Vagina (tissue), 2 donors: ENCODE results near the gene TTLL5. TPM values are rescaled to one million over a fixed set of nuclear protein-coding genes. Genes with fewer than 3 reads are reported as not detected.

Experiments
- DNase-seq, 2 donors: peaks; one replicate each; pipeline ENCODE4 v3.0.0-alpha.2; 2017; ENCODE audit errors: extremely low spot score in 2 of 2
- H3K27ac ChIP-seq: fragments of 200-600 bp; sonication (generic); one replicate; pipeline ENCODE4 v1.5.1; 2019
- H3K27me3 ChIP-seq: fragments of 200-600 bp; sonication (generic); one replicate; pipeline ENCODE4 v1.5.1; 2019
- H3K36me3 ChIP-seq, 2 donors: fragments of 200-600 bp; sonication (generic); one replicate each; pipeline ENCODE4 v1.5.1; 2017 to 2019
- H3K4me1 ChIP-seq: fragments of 200-600 bp; sonication (generic); one replicate; pipeline ENCODE4 v1.5.1; 2019
- H3K4me3 ChIP-seq, 2 donors: fragments of 200-600 bp; sonication (generic); 1 replicate in 1 of 2; 2 replicates in 1 of 2; pipeline ENCODE4 v1.5.1; 2016 to 2019
- H3K9me3 ChIP-seq: fragments of 200-600 bp; sonication (generic); one replicate; pipeline ENCODE4 v1.5.1; 2019
- CTCF ChIP-seq, 3 experiments: fragments of 450-650 bp in 2 of 3; fragments of 200-600 bp in 1 of 3; sonication (generic) in 1 of 3; IDR thresholded peaks; one replicate each; pipeline ENCODE4 v1.5.1; 2017 to 2019; ENCODE audit warnings: antibody characterized with exemption in 3 of 3, mild to moderate bottlenecking in 2 of 3, moderate library complexity in 2 of 3
- POLR2A ChIP-seq, 2 donors: fragments of 450-650 bp; IDR thresholded peaks; one replicate each; pipeline ENCODE4 v1.6.1; 2017; ENCODE audit warnings: antibody characterized with exemption in 2 of 2, mild to moderate bottlenecking in 2 of 2, moderate library complexity in 2 of 2
- POLR2AphosphoS5 ChIP-seq, 2 donors: sonication (generic); formaldehyde crosslinking; IDR thresholded peaks; one replicate each; pipeline ENCODE4 v1.9.0; 2017; ENCODE audit warnings: antibody characterized with exemption in 2 of 2, mild to moderate bottlenecking in 2 of 2, low read depth in 1 of 2; ENCODE audit not compliant: insufficient read depth in 1 of 2
- intact Hi-C: fragments of 100-400 bp; cut with DNase I; formaldehyde crosslinking; loops from one replicate; pipeline ENCODE4 v1.15.1; 2023
- total RNA-seq: library from RNA; depleted of rRNA; stranded (reverse); fragments of >200 nt; gene quantifications from one replicate; pipeline ENCODE4 v1.2.3, GENCODE V29; 2016

The TTLL5 gene
- total RNA-seq, 1 donor from 2014 or later, result 43.0 TPM

- intact Hi-C loops, result loop anchor here (10.0 kb wide), 1 partner anchor 72 kb away; no protein-coding TSS in a partner anchor
- no peaks in the 10 kb centered on the region for H3K36me3 ChIP-seq
- peak overlapping the region; percentile 95 for H3K27ac ChIP-seq
- no peaks in the 10 kb centered on the region for H3K9me3 ChIP-seq
- H3K27me3 ChIP-seq, result no peaks in the 10 kb centered on the region
- peaks cover 50% of the 10 kb centered on the region for H3K4me1 ChIP-seq
- no peak overlapping the region for H3K4me3 ChIP-seq
- no peak for DNase-seq
- no peak for TF ChIP-seq CTCF (IDR thresholded peaks at IDR 0.05)
- no peak for TF ChIP-seq POLR2A (IDR thresholded peaks at IDR 0.05)
- no peak for TF ChIP-seq POLR2AphosphoS5 (IDR thresholded peaks at IDR 0.05; ENCODE audit: insufficient read depth in 1 of 2, low read depth in 1 of 2)
Measured at GRCh38 chr14:75976826-75977581, 316.0 kb downstream of the TTLL5 start.

DNA sequence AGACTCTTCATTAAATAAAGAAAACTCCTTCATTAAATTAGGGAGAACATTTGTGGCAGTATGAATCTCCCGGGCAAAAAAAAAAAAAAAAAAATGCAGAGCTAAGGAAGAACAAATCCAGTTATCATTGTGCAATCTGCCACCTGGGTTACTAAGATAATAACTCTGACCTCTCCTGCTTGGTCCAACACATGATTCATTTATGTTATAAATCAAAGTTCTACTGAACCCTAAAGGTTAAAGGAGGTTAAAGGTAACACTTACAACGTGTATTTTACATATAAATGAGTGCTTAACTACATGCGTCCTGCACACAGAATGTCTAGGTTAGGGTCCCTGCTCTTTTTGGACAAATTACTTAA lies 316.5 kb downstream of the TTLL5 start:
- H3K9me3 ChIP-seq, result no peaks in the 10 kb centered on the region
- no peak overlapping the region for H3K4me3 ChIP-seq
- intact Hi-C loops, result loop anchor here (10.0 kb wide), 1 partner anchor 73 kb away; no protein-coding TSS in a partner anchor
- H3K27me3 ChIP-seq, result no peaks in the 10 kb centered on the region
- TF ChIP-seq CTCF (IDR thresholded peaks at IDR 0.05), result no peak
- no peak for TF ChIP-seq POLR2A (IDR thresholded peaks at IDR 0.05)
- peak in 1 of 2 donors; percentile 41 for TF ChIP-seq POLR2AphosphoS5 (IDR thresholded peaks at IDR 0.05; ENCODE audit: insufficient read depth in 1 of 2, low read depth in 1 of 2)
- peak overlapping the region; percentile 95 for H3K27ac ChIP-seq
- H3K4me1 ChIP-seq, result peaks cover 51% of the 10 kb centered on the region
- DNase-seq, result no peak
- no peaks in the 10 kb centered on the region for H3K36me3 ChIP-seq

- H3K4me1 ChIP-seq, result peaks cover 57% of the 10 kb centered on the region
- H3K9me3 ChIP-seq, result no peaks in the 10 kb centered on the region
- no peaks in the 10 kb centered on the region for H3K36me3 ChIP-seq
- intact Hi-C loops, result loop anchor here (10.0 kb wide), 1 partner anchor 73 kb away; no protein-coding TSS in a partner anchor
- no peaks in the 10 kb centered on the region for H3K27me3 ChIP-seq
- no peak overlapping the region for H3K4me3 ChIP-seq
- no peak for TF ChIP-seq POLR2AphosphoS5 (IDR thresholded peaks at IDR 0.05; ENCODE audit: insufficient read depth in 1 of 2, low read depth in 1 of 2)
- no peak for TF ChIP-seq POLR2A (IDR thresholded peaks at IDR 0.05)
- TF ChIP-seq CTCF (IDR thresholded peaks at IDR 0.05), result no peak
- DNase-seq, result peak in 1 of 2 donors; percentile 86
- H3K27ac ChIP-seq, result peak overlapping the region; percentile 95
Measured at GRCh38 chr14:75978249-75978731, 317.2 kb downstream of the TTLL5 start.

DNA sequence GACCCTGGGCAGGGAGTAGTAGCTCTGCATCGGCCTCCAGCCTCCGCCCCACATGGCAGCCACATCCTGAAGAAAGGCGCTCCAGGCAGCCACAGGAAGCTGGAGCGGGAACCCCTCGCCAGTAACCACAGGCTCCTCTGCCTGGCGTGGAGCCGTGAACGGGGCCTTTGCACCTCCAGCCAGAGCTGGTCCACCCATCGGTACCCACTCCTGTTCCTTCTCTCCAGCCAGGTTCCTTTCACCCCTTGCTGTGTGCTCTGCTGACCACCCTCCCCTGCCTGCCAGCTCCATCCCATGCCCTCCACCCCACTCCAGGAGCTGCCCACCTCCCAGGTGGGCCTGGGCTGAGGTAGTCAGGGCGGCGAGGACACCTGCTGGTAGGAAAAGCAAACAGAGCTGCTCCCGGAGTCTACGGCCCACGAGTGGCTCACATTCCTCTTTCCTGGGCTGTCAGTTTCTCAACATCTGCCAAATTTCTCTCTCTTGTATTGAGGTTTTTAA lies 318.1 kb downstream of the TTLL5 start:
- TF ChIP-seq POLR2AphosphoS5 (IDR thresholded peaks at IDR 0.05; ENCODE audit: insufficient read depth in 1 of 2, low read depth in 1 of 2) (peak in 1 of 2 donors; percentile 21), CTCF (IDR thresholded peaks at IDR 0.05) (peak; percentile 13 to 35 (median 22)), POLR2A (IDR thresholded peaks at IDR 0.05) (no peak)
- Histone ChIP-seq H3K9me3 (no peaks in the 10 kb centered on the region), H3K27ac (peak overlapping the region; percentile 95), H3K36me3 (no peaks in the 10 kb centered on the region), H3K4me1 (peaks cover 57% of the 10 kb centered on the region), H3K27me3 (no peaks in the 10 kb centered on the region), H3K4me3 (peak overlapping the region; percentile 67 to 91)
- no peak for DNase-seq
- intact Hi-C loops, result loop anchor here (10.0 kb wide), 1 partner anchor 74 kb away; no protein-coding TSS in a partner anchor
